K562 (cell line): ENCODE measurements around the gene PUSL1. TPM values are rescaled to one million over a fixed set of nuclear protein-coding genes. Genes with fewer than 3 reads are reported as not detected.

Source experiments
- C11orf30 ChIP-seq: fragments of 450-650 bp; IDR thresholded peaks from 2 replicates; pipeline ENCODE4 v1.6.1; 2016; ENCODE audit warnings: low read depth, mild to moderate bottlenecking
- FOXA1 ChIP-seq: fragments of 450-650 bp; IDR thresholded peaks from 2 replicates; pipeline ENCODE4 v1.6.1; 2016; ENCODE audit warnings: mild to moderate bottlenecking, borderline replicate concordance
- NFE2 ChIP-seq: IDR thresholded peaks from 2 replicates; pipeline ENCODE4 v1.6.1; 2014; ENCODE audit warnings: antibody characterized with exemption, low read depth
- NFYB ChIP-seq: IDR thresholded peaks from 2 replicates; pipeline ENCODE4 v1.6.1; 2011; ENCODE audit warnings: mild to moderate bottlenecking, moderate library complexity; ENCODE audit not compliant: insufficient read length; ENCODE audit errors: extremely low read depth
- TAF9B ChIP-seq: fragments of 450-650 bp; IDR thresholded peaks from 2 replicates; pipeline ENCODE4 v1.6.1; 2018; ENCODE audit warnings: mild to moderate bottlenecking; ENCODE audit not compliant: partially characterized antibody
- TOE1 ChIP-seq, 2 experiments: fragments of 450-650 bp in 1 of 2; sonication (generic) in 1 of 2; formaldehyde crosslinking in 1 of 2; IDR thresholded peaks; 2 replicates each; pipeline versions ENCODE4 v1.7.1 to v1.8.0; 2016 to 2022; ENCODE audit warnings: borderline replicate concordance in 2 of 2, mild to moderate bottlenecking in 2 of 2, antibody characterized with exemption in 1 of 2, inconsistent platforms in 1 of 2, low read depth in 1 of 2, missing genetic modification reagents in 1 of 2, moderate library complexity in 1 of 2
- TSHZ1 ChIP-seq: fragments of 250-450 bp; sonication (Bioruptor Pico); IDR thresholded peaks from 2 replicates; pipeline ENCODE4 v1.4.0; 2020; ENCODE audit warnings: mild to moderate bottlenecking, moderate library complexity
- XRCC5 ChIP-seq: fragments of 200-400 bp; formaldehyde crosslinking; IDR thresholded peaks from 2 replicates; pipeline ENCODE4 v1.6.1; 2017; ENCODE audit warnings: low read depth, mild to moderate bottlenecking, low read length
- ZNF121 ChIP-seq: sonication (generic); formaldehyde crosslinking; conservative IDR thresholded peaks from 2 replicates; pipeline ENCODE4 v1.8.0; 2022; ENCODE audit warnings: missing genetic modification reagents
- ZNF407 ChIP-seq: fragments of 450-650 bp; IDR thresholded peaks from 2 replicates; pipeline ENCODE4 v1.6.1; 2016; ENCODE audit warnings: low read depth
- ZNF41 ChIP-seq: fragments of 250-450 bp; sonication (Bioruptor Pico); conservative IDR thresholded peaks from 2 replicates; pipeline ENCODE4 v1.4.0; 2020; ENCODE audit warnings: mild to moderate bottlenecking
- polyA plus RNA-seq, 8 experiments: library from polyadenylated mRNA; depleted of rRNA in 4 of 8; stranded (reverse) in 5 of 8; unstranded in 3 of 8; fragments of >200 nt; fragmentation: Nextera tagmentation in 2 of 8; fragmentation: Illumina TruSeq in 1 of 8; extraction: Ambion mirVana in 2 of 8; extraction: Trizol in 1 of 8; gene quantifications; 2 replicates each; pipeline versions ENCODE4 v1.2.1 to v1.2.3, GENCODE V29; 2011 to 2014; ENCODE audit warnings: inconsistent platforms in 1 of 8, missing spikeins in 1 of 8
- total RNA-seq, 7 experiments: library from RNA; depleted of rRNA in 6 of 7; stranded (reverse); fragments of >200 nt in 6 of 7; fragmentation: Illumina TruSeq in 2 of 7; extraction: Trizol in 2 of 7; gene quantifications; 2 replicates each; pipeline versions ENCODE4 v1.2.1 to v1.2.3, GENCODE V29; 2011 to 2021; ENCODE audit warnings: low replicate concordance in 1 of 7
- TF ChIP-seq, protein P1 (sequence below): conservative IDR thresholded peaks from 2 replicates; pipeline ENCODE4 v1.6.1; 2011; ENCODE audit warnings: low read depth, mild to moderate bottlenecking, low read length; ENCODE audit not compliant: control insufficient read depth

PUSL1 gene
- total and polyA plus RNA-seq, 9 of the 15 experiments (the other 6 are each of a cell fraction or from before 2014, with no cell fraction given), result 0.62 to 86.9 (median 13.6) TPM

GRCh38 chr1:1329304-1330210 is 21.2 kb downstream of the PUSL1 start (continued):
- TF ChIP-seq ZNF407 (no peak), NFYB (no peak), ZNF41 (CRISPR knock-in tag) (no peak), C11orf30 (no peak), ZNF121 (CRISPR knock-in tag) (no peak), NFE2 (no peak), TSHZ1 (CRISPR knock-in tag) (no peak), TOE1 (IDR thresholded peaks at IDR 0.05; ENCODE audit: borderline replicate concordance) (no peak), TOE1 (CRISPR knock-in tag; IDR thresholded peaks at IDR 0.05; ENCODE audit: borderline replicate concordance, low read depth) (0 out of 2 replicates have a peak, but pooled peaks have one; percentile 43), FOXA1 (no peak), XRCC5 (no peak), TAF9B (no peak)
- TF ChIP-seq, protein P1, sequence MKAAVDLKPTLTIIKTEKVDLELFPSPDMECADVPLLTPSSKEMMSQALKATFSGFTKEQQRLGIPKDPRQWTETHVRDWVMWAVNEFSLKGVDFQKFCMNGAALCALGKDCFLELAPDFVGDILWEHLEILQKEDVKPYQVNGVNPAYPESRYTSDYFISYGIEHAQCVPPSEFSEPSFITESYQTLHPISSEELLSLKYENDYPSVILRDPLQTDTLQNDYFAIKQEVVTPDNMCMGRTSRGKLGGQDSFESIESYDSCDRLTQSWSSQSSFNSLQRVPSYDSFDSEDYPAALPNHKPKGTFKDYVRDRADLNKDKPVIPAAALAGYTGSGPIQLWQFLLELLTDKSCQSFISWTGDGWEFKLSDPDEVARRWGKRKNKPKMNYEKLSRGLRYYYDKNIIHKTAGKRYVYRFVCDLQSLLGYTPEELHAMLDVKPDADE, result no peak
